NCI-H510A treated with DMSO at 0.1 percent for 48 hours (cell line): ENCODE data around the gene SEC31B.

ENCODE experiments used
- DNase-seq: peaks from one replicate; lab custom pipeline; 2025; lab: John Stamatoyannopoulos, UW

SEC31B gene, protein sequence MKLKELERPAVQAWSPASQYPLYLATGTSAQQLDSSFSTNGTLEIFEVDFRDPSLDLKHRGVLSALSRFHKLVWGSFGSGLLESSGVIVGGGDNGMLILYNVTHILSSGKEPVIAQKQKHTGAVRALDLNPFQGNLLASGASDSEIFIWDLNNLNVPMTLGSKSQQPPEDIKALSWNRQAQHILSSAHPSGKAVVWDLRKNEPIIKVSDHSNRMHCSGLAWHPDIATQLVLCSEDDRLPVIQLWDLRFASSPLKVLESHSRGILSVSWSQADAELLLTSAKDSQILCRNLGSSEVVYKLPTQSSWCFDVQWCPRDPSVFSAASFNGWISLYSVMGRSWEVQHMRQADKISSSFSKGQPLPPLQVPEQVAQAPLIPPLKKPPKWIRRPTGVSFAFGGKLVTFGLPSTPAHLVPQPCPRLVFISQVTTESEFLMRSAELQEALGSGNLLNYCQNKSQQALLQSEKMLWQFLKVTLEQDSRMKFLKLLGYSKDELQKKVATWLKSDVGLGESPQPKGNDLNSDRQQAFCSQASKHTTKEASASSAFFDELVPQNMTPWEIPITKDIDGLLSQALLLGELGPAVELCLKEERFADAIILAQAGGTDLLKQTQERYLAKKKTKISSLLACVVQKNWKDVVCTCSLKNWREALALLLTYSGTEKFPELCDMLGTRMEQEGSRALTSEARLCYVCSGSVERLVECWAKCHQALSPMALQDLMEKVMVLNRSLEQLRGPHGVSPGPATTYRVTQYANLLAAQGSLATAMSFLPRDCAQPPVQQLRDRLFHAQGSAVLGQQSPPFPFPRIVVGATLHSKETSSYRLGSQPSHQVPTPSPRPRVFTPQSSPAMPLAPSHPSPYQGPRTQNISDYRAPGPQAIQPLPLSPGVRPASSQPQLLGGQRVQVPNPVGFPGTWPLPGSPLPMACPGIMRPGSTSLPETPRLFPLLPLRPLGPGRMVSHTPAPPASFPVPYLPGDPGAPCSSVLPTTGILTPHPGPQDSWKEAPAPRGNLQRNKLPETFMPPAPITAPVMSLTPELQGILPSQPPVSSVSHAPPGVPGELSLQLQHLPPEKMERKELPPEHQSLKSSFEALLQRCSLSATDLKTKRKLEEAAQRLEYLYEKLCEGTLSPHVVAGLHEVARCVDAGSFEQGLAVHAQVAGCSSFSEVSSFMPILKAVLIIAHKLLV

DNA sequence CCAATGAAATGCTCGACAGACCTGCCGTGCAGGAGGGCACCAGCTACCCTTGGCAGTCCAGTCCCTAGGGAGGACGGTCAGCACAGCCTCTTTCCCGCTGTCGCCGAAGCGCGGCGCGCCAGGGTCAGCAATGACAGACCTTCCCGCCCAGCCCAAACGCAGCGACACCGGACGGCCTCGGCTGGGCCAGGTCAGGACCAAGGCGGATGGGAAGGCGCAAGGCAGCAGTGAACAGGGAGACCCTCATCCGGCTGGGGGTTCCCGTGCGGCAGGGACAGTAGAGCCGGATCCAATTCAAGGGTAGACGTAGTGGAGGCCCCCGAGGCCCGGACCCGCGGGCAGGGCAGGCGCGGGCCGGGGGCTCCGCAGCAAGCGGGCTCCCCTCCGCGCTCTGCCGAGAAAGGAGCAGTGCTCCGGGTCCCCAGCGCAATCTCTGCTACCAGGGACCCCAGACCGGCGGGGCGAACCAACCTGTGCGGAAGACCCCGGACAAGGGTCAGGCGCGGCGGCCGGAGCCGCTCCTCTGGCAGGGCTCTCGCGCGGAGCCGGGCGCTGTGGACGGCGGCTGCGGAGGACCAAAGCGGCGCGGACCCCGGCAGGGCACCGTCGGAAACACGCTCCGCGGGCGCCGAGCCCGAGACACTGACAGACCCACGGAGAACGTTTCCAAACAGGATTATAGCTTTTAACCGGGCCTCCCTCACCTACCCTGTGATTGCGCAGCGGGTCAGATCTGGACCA lies at the start of gene SEC31B:
Gene SEC31B, minus strand, starts transcription at position 551 of the 741 bp plus-strand sequence. CDS start 2,909 bp downstream, outside the sequence.
- peak; percentile 47 for DNase-seq

DNA sequence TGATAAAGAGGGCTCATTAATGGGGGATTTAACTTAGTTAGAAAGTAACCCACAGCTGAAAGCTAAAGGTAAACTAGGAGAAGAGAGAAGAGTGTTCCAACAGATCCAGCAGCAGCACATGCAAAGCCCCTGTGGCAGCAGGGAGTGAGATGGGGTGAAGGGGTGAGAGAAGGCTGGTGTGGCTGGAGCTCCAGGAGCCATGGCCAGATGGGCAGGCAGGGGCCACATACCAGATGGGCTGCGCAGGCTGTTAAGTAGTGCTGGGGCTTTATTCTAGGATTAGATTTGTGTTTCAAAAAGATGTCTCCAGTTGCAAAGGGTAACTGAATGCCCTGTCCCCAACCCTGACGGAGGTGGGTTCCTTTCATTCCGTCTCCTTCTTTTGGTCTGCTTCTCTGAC lies 49.3 kb upstream of the SEC31B start:
- no peak for DNase-seq

DNA sequence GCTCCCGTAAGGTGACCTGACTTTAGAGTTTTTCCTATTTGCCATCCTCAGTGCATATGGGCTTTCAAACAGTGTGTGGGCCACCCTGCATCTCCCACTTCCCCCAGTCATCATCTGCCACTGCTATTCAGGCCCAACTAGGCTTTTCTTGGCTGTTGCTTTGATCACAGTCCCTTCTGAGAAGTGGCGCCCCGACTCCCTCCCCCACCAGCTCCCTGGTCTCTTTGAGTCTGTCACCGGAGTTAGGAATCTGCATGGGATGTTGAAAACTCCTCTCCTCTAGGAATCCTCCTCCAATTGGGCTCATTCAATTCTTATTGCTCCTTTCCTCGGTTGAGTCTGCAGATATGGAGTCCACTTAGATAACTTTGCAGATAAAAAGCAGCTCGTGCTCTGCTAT lies 48.2 kb upstream of the SEC31B start:
- no peak for DNase-seq

DNA sequence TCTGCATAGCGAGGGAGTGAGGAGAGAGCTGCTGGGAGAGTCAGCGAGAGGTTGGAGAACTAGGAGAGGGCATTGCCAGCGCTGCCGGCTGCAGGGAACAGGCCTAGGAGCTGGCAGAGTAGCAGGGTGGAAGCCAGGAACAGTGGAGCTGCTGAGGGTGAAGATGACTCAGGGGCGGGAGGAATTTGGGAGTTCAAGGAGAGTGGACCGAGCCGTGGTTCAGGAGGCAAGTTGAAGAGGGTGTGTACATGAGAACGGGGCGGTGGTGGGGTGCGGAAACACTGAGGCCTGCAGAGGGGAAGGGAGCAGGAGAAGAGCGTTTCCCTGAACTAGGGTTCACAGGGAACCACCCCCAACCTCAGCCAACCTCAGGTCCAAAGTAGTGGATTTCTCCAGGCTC lies 47.6 kb upstream of the SEC31B start:
- DNase-seq: no peak

DNA sequence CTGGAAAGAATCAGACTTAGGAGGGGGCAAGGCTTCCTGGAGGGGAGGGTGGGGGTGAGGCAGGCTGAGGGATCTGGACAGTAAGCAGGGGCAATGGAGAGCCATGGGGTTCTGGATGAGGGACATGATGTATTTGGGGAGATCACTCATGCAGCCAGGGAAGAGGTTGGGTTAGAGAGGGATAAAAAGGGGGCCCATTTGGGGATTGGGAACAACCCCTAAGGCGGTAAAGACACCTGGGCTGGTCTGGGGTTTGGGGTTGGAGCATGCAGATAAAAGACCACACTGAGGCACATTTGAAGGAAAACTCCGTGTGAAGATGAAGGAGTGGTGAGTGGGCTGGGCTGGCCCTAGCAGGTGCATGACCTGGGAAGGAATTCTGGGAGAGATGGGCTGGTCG lies 46.9 kb upstream of the SEC31B start:
- no peak for DNase-seq

DNA sequence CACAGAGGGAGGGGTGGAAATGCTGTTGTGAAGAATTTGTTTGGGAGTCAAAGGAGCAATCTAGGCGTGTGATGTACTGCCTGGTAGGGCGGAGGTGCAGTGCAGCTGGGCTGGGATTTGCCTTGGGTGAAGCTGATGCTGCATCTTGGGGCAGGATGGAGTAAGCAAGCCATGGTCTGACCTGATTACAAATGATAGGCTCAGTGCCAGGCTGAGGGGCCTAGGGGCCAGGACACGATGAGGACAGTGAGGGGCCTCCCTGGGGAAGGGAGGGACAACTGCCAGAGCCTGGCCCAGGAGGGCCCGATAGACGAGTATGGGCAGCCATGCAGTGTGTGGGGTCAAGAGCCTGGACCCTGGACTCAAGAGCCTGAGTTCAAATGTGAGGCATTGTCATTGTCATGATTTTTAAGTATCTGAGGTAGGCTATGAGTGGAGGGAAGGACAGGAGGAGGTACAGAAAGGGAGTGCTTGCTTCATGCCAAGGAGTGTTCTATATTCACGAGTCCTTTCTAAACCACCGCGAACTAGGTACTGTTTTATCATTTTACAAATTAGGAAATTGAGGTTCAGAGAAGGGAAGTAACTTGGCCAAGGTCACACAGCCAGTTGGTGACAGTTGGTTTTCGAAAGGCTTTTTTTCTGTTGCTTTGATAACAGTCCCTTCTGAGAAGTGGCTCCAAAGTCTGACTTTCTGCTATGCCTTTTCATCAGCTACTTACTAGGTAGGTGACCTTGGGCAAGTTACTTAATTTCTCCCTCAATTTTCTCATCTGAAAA lies 45.7 kb upstream of the SEC31B start:
- DNase-seq: no peak

DNA sequence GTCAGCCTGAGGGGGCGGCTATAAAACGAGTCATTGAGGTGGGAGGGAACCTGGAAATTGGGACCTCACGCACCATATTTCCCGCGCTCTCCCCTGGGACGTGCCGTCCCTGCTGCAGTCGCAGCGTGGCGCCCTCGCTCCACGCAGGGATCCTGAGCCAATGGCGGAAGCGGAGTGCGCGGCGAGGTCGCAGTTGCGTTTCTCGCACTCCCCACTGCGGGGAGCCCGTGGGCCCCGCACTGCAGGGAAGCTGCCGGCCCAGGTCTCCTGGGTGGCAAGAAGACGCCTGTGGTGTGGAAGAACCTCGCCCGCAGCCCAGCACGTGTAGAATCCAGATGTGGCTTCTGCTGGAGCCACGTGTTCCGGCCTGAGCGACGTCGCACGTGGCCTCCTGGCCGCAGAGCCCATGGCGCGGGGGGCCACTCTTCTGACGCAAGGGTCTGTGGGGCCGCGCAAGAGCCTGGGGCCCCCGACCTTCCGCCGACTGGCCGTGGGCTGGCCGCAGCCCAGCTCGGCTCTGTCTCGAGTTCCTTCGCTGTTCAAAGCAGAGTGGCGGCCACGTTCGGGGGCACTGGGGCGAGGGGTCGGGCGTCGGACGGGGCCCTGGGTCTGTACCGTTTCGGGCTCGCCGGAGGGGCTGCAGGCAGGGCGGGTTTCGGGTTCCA lies 42.5 kb upstream of the SEC31B start:
- no peak for DNase-seq

DNA sequence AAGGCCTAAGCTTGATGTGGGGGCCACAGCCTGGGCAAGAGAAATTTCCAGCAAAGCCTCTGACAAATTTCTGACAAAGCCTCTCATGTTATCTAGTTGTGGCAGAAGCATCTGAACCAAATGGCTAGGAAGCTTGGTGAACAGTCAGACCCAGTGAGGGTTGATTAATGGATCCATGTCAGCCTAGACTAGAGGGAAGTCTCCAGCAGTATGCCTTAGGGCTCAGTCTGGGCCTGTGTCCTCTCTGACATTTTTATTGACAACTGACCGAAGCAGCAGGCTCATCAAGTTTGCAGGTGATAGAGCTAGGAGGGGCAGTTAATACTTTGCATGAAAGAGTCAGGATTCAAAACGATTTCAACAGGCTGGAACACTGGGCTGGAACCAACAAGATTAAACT lies 41.3 kb upstream of the SEC31B start:
- DNase-seq: no peak

DNA sequence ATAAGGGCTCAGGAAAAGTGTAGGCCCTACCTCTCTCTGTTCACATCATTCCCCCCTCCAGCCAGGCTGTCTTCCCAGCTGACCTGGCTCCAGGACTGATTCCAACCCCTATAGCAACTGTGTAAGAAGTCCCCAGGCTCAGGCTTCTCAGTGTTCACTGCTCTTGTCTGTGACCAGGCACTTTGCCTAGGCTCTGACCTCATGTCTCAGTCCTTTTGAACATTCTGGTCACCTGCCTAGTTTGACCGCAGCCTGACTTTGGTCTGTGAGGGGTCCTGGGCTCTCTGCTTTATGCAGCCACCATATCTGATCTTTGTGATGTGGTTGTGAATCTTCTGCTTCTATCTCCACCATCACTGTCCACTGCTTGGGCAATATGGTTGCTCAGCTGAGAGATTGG lies 40.6 kb upstream of the SEC31B start:
- DNase-seq: no peak

DNA sequence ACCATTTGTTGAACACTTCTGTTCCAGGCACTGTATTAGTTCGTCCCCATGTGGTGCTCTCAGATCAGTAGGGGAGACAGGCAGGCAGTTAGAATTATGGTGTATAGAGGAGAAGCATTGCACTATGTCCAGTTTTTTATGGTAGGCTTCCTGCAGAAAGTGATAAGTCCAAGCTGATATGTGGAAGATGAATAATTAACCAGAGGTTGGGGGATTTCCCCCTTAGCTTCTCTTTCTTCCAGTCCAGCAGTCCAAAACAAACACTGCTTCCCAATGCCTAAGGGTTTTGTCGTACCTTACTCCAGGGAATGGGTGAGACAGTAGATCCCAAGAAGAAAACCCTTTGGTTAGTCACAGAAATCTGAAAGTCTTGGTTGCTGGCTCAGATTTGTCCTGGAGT lies 35.2 kb upstream of the SEC31B start:
- DNase-seq: no peak

DNA sequence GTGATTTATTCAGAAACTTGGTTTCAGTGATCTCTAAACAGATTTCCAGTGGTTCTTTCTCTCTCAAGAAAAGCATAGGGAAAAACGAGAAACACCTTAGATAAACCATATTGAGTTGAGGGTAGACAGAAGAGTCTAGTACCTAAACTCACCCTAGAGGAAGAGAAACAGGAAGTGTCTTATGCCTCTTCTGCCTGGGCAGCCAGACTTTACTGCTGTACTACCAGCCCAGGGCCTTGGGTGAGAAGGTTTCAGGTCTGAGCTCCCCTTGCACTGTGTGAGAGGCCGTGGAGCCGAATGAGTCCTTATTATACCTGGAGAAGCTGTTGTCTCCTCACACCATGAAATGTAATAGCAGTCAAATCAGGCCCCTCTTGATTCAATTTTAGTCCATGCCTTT lies 34.3 kb upstream of the SEC31B start:
- DNase-seq: no peak

DNA sequence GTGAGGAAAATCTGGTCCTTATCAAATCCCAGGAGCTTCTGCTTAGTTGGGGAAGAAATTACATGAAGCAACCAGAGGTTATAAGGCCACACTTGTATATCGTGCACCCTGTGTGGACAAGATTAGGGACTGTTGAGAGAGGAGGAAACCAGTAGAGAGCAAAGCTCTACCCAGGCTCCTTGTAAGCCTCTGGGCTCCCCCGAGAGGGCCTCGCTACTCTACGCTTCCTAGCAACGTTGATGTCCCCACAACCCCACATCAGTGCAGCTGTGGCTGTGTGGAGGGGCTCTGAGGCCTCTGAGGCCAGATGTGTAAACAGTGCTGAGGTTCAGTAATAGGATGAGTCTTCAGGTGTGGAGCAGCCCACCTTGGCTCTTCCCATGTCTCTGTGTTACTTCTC lies 32.1 kb upstream of the SEC31B start:
- DNase-seq: no peak

DNA sequence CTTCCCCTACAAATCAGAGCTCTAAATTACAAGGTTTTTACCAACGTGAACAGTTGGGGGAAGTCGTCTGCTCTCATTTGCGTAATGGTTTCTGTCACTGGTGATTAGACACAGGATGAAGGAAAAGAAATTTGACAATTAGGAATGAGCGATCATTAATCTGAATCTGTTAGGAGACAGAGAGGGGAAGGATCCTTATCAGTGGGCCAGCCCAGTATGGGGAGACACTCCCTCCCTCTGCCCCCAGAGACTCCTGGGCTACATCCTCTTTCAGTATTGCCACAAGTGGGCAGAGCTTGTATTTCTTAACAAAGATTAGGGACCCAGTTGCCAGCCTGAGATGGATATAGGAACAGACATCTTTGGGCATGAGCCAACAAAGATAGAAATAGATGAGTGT lies 31.5 kb upstream of the SEC31B start:
- no peak for DNase-seq

DNA sequence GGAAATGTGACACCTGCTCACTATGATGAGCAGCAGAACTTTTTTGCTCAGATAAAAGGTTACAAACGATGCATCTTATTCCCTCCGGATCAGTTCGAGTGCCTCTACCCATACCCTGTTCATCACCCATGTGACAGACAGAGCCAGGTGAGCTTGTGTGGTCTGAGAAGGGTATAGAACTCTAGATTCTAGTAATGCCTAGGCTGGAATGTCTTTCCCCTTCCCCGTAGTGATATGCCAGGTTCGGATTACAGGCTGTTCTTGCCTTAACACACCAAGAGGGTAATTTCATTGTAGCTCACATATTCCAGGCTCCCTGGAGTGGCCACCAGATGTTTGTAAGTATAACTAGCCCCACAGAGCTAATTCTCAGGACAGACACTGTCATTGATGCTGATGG lies 25.3 kb upstream of the SEC31B start:
- no peak for DNase-seq

DNA sequence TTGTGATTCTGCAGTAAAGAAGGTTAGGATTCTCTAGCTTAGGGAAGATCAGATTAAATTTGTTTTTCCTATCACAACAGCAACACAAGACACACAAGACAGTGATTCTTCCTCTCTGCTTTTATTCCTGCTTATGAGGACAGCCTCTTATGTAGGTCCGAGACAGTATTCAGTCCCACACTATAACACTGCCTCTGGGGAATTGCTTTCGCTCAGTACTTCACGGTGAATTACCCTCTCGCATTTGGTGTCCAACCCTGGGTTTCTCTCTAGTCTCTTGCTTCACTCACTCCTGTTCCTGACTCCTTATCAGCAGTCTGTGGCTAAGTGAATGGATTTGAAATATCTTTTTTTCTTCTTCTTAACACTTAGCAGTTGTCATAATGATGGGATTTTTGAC lies 17.8 kb upstream of the SEC31B start:
- DNase-seq: no peak

DNA sequence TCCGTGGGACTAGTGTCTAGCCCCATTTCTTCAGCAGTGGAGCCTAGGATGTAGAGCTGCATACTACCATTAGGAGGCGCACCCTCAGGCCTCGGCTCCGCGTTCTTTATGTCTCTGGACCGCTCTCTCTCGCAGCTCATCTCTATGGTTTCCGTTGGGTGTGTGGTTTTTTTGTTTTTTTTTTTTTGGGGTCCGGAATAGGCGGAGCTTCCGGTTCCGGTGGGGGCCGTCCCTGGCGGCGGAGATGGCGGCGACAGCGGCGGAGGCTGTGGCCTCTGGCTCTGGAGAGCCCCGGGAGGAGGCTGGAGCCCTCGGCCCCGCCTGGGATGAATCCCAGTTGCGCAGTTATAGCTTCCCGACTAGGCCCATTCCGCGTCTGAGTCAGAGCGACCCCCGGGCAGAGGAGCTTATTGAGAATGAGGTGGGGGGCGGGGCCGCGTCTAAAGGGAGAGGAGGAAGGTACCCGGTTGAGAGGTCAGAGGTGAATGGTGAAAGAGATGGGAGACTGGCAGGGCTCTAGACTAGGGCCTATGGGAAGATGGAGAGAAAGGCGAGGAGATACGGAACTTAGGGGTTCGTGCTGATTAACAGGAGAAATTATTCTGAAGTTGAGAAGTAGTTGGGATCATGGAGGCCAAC lies 16.2 kb upstream of the SEC31B start, which contains the start of gene HIF1AN:
Gene HIF1AN, plus strand, starts transcription at position 229 of the 639 bp plus-strand sequence. Its CDS starts 16 bp downstream, at position 245.
- DNase-seq: peak; percentile 94

DNA sequence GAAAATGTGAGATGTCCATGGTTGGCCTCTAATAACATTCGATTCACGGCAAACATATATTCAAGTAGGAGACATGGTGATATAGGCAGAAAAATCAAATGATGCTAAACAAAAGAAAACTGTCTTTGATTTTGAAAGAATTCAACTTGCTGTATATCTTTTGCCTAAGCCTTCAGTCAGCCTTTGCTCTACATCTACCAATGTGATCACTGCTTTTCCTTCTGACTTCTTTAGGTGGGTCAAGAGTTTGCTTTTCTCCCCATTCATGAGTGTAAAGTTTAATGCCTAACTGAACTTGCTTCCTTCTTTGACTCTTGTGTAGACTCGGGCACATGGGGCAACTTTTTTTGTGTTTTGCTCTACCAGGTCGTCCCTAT lies 15.7 kb upstream of the SEC31B start:
- DNase-seq: peak; percentile 84

DNA sequence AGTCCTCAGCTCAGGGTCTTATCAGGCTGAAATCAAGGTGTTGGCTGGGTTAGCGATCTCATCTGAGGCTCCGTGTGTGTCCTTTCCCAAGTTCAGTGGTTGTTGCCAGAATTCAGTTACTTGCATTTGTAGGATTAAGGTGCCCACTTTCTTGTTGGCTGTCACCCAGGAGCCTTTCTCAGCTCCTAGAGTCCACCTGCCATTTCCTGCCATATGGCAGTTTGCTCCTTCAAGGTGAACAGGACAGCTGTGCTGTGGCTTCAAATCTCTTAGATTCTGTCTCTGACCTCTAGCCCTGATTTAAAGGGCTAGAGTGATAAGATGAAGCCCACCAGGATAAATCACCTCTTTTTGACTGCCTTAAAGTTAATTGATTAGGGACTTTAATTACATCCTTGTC lies 15.1 kb upstream of the SEC31B start:
- no peak for DNase-seq

DNA sequence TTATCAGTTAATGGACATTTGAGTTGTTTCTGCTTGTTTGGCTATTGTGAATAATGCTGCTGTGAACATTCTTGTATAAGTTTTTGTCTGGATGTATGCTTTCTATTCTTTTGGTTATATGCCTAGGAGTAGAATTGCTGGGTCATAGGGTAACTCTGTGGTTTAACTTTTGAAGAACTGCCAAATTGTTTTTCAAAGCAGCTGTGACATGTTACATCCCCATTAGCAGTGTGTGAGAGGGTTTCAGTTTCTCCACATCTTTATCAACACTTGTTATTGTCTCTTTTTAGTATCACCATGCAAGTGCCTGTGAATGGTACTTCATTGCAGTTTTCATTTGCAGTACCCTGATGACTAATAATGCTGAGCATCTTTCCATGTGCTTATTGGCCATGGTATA lies 12.1 kb upstream of the SEC31B start:
- no peak for DNase-seq
